Measurements from ENCODE around the gene KLHL40.

The KLHL40 gene

GRCh38 chr3:42691816-42692666 lies 6.7 kb downstream of the KLHL40 start:
- no peak for DNase-seq

- DNase-seq, result no peak
Measured at GRCh38 chr3:42692667-42693529, 7.6 kb downstream of the KLHL40 start.

GRCh38 chr3:42693530-42693930 lies 8.2 kb downstream of the KLHL40 start:
- DNase-seq, result no peak

DNA sequence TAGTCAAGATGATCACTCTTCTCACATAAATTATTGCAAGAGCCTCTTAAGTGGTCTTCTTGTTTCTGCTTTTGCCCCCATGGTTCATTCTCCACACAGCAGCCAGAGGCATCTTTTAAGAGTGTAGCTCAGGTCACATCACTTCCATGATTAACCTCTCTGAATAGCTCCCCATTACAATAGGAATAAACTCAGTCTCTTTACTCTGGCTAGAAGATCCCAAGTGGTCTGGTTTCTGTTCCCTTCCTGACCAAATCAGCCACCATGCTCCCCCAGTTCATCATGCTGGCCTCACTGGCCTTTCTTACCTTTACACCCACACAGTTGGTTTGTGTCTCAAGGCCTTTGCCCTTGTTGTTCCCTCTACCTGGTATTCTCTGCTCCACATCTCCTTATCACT lies 9.0 kb downstream of the KLHL40 start:
- DNase-seq, result no peak

DNA sequence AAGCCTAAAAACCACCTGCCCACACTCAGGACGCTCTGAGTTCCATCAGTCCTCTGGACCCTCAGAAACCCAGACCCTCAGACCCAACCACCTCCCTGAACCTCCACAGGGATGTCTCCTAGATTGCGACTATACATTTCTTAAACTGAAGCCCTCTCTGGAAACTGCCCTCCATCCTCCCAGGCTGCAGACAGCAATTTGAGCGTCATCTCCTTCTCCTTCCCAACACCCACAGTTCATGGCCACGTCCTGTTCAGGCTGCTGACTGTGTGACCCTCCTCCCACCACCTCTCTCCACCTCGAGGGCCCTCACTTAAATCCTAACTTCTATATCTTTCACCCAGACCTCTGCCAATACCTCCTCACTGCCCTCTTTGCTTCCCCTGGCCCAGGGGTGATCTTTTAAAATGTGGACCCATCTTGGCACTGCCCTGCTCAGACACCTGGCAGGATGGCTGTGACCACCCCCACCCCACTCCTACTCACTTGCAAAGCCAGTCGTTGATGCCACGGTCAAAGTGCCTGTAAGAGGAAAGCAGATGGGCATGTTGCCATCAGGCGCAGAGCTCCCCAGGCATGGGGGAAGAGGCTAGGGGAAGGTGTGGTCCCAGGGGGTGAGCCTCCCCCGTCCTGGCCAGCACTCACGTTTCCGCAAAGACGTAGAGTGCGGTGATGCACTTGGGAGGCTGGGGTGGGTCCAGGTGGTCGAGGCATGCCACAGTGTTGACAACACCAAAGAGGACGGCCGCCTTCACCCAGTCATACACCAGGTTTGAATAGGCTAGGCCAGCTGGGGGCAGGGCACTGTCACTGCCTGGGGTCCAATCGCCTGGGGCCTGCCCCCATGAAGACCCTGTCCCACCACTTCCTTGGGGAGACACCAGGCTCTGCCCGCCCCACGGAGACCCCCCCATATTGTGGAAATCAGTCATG lies 11.3 kb downstream of the KLHL40 start:
- DNase-seq, result no peak

DNA sequence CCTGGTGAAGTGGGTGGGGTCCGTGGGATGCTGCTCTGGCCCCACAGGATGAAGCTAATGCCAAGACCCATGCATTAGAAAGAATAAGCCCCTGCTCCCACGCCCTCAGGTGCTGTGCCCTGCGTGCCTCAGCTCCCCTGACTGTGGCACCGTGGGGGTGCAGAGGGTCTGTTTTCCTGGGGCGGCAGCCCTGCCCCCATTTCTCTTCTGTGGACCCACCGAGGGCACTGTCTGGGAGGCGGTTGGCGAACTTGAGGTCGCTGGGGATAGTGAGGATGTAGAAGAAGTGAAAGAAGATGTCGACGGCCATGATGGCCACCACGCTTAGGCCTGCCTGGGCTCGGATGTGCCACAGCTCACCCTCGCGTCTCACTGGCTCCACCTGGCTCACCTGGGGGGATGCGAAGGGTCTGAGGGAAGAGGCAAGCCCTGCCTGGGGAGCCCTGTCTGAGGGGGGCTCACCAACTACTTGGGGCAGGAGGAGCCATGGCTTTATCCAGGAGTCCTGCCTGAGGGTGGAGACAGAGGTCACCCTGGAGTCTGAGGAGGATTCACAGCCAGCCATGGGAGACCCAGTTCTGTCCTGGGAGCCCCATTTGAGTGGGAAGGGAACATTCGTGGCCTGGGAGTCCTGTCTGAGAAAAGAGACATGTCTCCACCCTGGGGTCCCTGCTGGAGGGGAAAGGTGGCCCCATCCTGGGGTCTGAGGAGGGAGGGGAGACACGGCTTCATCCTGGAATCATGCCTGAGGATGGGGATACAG lies 12.1 kb downstream of the KLHL40 start:
- DNase-seq, result no peak

GRCh38 chr3:42698216-42698910 lies 13.0 kb downstream of the KLHL40 start:
- no peak for DNase-seq

- DNase-seq, result no peak
Measured at GRCh38 chr3:42698911-42699230, 13.5 kb downstream of the KLHL40 start.

DNA sequence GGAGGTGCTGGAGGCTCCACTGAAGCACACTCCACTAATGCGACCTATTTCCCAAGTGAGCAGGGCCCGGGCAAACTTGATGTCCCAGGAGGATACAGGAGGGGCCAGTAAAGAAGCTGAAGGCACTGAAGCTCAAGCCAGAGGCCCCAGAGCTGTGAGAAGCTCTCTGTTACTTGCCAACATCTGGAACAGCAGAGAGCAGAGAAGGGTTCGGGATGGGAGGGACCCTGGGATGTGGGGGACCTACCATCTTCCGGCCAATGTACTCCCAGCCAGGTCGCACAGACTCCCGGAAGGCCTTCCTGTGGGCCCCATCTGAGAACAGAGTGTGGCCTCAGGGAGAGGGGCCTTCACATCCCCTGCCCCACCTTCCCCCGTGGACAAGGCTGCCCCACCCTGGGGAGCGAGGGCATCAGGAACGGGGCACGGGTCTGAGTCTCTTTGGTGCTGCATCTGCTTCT lies 14.2 kb downstream of the KLHL40 start:
- no peak for DNase-seq

GRCh38 chr3:42700366-42701288 lies 15.3 kb downstream of the KLHL40 start:
- no peak for DNase-seq

- DNase-seq, result peak; percentile 51
Measured at GRCh38 chr3:42701371-42702065, 16.2 kb downstream of the KLHL40 start.

DNA sequence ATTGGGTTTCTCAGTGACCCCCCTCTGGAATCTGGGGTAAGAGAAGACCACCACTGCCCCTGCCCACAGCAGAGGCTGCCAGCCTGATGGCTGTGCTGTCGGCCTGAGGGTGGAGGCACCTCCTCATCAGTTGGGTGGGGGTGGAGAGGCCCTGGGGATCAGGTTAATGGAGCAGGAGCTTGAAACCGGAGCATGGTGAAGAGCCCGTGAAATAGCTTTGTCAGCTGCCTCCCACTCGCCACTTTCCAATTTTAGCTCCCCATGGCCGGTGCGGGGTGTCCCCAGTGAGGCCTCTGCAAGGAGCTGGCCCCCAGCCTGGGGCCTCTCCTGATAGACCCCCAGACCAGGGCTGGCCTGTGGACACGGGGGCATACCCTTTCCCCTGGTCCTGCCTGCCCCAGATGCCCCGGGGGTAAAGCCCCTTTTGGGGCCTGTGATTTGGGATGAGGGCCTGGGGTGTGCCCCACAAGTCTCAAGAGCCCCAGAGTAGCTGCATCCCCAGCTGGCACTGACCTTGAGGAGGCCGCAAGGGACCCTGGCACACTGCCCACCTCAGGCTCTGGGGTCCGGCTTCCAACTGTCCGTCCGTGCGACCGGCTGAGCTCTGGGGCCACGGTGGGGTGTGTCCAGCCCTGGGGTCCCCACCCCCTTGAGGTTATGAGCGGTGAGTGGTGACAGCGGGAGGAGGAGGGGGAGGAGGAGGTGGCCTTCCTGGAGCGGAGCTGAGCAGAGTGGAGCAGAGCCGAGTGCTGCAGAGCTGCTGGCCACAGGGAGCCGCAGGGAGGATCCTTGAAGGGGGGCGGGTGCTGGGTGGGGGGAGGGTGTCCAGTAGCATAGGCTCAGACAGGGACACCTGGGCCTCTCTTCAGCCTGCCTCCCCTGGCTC lies 17.0 kb downstream of the KLHL40 start, which contains the start of gene HHATL:
Gene HHATL (minus strand): TSS at position 733 of the 886 bp plus-strand sequence. CDS start 1,972 bp downstream, outside the sequence.
- no peak for DNase-seq

DNA sequence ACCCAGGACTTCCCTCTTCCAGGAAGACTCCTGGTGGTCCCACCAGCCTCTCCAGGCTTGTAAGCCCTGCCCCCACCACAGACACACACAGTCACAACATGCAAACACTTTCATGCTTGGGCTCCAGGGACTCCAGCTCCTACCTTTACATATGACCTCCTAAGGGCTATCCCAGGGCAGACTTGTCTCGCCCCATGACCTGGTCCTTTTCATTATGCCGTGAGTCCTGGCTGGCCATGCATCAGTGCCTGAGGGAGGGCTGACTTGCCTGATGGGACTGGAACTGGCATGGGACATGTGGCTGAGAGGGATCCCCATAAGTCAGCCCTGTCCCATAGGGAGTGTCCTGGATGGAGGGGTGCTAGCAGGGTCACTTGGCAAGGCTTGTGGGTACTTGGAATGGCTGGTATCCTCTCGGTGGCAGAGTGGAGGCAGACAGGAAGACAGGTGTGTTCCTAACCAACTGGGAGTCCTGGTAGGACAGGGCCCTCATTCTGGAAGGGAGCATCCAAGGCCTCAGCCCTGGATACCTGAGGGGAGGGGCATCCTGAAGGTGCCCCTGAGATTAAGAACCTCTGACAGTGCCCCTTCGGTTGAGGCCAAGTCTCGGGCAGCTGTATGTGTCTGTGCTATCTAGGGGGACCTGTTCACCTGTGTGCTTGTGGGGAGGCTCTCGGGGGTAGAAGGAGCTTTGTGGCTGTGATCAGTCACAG lies 17.8 kb downstream of the KLHL40 start:
- no peak for DNase-seq

GRCh38 chr3:42703695-42704025 lies 18.3 kb downstream of the KLHL40 start:
- no peak for DNase-seq

DNA sequence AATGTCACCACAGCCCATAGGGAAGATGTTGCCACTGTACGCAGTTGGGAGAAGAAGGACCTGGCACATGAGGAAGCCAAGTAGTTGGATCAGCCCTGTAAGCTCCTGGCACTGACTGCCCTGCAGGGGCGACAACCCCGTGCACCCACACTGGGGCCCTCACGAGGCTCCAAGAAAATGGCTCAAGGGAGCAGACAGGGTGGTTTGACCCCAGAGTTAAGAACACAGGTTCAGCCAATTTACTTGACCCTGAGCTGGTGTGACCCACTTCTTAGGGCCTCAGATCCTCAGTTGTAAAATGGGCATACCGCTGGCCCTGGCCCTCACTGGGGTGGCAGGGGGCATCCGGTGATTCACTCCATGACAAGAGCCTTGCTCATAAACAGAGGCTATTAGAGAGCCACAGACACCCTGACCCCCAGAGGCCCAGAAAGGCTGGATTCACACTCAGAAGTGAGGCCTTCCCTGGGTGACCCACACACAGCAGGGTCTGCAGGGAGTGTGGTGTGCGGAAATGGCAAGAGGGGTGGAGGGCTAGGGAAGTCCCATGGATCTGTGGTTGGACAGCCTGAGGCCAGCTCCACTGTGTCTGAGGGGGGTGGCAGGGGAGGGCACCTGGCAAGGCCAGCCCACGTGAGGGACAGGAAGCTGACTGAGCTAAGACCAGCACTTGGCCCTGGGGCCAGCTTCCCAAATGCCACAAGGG lies 19.0 kb downstream of the KLHL40 start:
- no peak for DNase-seq

GRCh38 chr3:42705058-42705767 lies 19.9 kb downstream of the KLHL40 start:
- DNase-seq, result no peak
